GM10266 (cell line): ENCODE measurements around the gene ANKRD9.
"Not testable (repeated sequence)": the region's sequence is repeated elsewhere in the genome, so short reads cannot be mapped to it uniquely, and the experiment has no call there.

Source experiments
- DNase-seq: peaks from one replicate; pipeline ENCODE4 v3.0.0; 2012; ENCODE audit errors: extremely low spot score
- TF ChIP-seq, protein P1 (sequence below): IDR thresholded peaks from 2 replicates; pipeline ENCODE4 v1.5.1; 2012; ENCODE audit warnings: mild to moderate bottlenecking, low read depth; ENCODE audit not compliant: control insufficient read depth, insufficient read depth; ENCODE audit errors: missing control alignments

ANKRD9 gene

DNA sequence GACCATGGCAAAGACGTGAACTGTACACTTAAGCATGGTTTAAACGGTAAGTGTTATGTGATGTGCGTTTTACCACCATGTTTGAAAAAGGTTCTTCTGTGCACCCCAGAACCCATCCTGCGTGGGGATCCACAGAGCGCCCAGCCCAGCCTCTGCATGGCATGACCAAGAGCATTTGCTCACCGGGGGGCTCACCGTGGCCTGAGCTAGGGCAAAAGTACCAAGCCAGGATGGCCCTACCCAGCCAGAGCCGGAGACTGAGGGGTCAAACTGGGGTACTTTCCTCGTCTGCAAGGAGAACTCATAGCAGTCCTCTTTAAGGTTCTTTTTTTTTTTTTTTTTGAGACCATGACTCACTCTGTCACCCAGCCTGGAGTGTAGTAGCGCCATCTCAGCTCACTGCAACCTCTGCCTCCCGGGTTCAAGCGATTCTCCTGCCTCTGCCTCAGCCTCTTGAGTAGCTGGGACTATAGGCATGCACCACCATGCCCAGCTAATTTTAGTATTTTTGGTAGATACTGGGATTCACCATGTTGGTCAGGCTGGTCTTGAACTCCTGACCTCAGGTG, 16.4 kb upstream of the ANKRD9 start:
- no peak for DNase-seq
- TF ChIP-seq, protein P1, sequence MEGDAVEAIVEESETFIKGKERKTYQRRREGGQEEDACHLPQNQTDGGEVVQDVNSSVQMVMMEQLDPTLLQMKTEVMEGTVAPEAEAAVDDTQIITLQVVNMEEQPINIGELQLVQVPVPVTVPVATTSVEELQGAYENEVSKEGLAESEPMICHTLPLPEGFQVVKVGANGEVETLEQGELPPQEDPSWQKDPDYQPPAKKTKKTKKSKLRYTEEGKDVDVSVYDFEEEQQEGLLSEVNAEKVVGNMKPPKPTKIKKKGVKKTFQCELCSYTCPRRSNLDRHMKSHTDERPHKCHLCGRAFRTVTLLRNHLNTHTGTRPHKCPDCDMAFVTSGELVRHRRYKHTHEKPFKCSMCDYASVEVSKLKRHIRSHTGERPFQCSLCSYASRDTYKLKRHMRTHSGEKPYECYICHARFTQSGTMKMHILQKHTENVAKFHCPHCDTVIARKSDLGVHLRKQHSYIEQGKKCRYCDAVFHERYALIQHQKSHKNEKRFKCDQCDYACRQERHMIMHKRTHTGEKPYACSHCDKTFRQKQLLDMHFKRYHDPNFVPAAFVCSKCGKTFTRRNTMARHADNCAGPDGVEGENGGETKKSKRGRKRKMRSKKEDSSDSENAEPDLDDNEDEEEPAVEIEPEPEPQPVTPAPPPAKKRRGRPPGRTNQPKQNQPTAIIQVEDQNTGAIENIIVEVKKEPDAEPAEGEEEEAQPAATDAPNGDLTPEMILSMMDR: no peak

DNA sequence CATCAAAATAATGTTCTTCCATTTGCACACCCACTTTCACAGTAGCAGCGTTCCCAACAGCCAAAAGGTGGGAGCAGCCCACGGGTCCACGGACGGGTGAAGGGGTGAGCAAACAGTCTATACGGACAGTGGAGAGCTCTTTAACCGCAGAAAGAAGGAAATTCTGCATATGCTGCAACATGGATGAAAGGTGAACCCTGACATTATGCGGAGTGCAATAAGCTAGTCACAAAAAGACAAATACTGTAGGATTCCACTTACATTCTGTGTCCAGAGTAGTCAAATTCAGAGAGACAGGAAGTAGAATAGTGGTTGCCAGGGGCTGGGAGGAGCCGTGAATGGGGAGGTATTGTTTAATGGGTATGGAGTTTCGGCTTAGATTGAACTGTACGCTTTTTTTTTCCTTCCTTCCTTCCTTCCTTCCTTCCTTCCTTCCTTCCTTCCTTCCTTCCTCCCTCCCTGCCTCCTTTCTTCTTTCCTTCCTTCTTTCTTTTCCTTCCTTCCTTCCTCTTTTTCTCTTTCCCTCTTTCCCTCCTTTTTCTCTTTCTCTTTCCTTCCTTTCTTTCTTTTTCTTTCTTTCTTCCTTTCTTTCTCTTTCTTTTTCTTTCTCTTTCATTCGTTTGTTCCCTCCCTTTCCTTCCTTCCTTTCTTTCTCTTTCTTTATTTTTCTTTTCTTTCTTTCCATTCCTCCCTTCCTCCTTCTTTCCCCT, 15.8 kb upstream of the ANKRD9 start:
- no peak for DNase-seq

DNA sequence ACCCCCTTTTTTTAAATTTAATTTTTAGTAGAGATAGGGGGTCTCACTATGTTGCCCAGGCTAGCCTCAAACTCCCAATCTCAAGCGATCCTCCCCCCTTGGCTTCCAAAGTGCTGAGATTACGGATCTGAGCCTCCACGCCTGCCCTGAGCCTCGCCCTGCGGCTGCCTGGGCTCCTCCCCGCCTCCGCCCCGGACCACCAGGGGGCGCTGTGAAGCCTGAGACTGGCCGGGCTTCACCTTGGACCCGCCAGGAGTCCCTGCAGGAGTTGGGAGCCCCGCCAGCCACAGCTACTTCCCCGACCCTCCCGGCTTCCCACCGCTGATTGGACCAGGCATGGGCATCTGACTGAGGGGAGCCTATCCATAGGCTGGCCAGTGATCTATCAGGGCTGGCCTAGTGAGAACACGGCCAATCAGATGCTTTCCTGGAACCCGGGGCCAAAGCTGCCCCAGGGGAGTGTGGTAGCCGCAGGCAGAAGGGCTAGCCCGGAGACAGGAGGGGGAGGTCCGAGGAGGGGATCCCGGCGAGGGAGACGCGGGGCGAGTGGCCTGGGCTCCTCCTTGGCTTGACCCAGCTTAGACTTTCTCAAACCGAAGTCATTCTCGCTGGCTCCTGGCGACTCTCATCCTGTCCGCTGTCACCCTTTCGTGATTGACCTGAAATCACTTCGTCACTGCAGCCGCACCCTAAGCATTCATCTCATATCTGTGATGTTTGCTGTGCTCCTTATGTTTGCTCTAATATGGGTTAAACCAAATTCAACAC, 15.1 kb upstream of the ANKRD9 start:
- DNase-seq: peak; percentile 99
- TF ChIP-seq, protein P1: peak; percentile 99

More for the DNA sequence above, 15.8 kb upstream of the ANKRD9 start:
- TF ChIP-seq, protein P1: no peak

DNA sequence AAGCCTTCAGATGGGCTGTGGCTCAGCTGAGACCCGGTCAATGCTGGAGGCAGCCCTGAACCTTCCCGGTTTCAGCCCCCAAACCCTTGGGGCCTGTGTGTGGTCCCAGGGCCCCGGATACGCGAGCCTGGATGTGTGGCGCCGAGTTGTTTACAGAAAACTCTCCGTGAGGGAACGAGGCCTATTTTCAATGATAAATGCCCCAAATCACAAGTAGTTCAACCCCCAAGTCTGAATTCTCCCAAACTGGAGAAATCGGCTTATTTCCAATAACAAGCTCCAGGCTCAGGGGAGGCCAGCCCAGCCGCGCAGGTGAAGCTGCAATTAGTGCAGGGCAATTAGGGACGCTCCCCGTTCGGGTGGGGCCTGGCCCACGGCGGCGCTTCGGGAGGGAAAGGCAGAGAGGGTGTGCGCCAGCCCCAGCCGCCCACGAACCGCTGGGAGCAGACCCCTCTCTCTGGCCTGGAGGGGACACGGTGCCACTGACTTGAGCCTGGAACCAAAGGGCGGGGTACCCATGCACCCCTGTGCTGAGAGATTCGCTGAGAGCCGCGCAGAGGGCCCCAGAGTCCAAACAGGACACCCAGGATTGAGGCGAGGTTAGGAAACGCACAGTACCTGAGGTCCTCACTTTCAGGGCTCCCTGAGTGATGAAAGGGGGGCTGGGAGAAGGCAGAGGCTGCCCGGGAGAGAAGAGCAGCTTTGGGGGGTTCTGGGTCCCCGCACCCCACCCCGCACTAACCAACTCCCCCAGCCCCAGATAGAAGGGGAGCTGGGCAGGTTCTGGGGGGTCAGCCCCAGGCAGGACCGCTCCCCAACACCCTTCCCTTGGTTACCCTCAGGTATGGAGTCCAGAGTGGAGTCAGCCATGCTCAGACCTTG, 14.2 kb upstream of the ANKRD9 start:
- TF ChIP-seq, protein P1: no peak
- DNase-seq: no peak

DNA sequence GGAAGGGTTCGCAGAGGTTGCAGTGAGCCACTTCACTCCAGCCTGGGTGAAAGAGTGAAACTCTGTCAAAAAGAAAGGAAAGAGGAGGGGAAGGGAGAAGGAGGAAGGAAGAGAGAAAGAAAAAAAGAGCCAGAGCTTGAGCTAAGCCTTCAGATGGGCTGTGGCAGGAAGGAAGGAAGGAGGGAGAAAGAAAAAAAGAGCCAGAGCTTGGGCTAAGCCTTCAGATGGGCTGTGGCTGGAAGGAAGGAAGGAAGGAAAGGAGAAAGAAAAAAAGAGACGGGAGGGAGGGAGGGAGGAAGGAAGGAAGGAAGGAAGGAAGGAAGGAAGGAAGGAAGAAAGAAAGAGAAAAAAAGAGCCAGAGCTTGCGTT, 13.6 kb upstream of the ANKRD9 start:
- TF ChIP-seq, protein P1: no peak

DNA sequence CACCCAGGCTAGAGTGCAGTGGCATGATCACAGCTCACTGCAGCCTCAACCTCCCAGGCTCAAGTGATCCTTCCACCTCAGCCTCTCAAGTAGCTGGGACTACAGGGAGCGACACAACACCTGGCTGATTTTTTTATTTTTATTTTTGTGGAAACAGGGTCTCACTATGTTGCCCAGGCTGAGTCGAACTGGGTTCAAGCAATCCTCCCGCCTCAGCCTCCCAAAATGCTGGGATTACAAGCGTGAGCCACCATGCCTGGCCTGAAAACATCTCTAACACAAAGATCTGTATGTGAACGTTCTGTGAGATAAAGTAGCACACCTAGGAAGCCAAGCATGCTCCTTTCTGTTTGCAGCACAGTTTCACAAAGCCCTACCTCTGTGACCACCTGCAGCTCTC, 10.1 kb upstream of the ANKRD9 start:
- DNase-seq: not testable (repeated sequence)

More for the DNA sequence above, 13.6 kb upstream of the ANKRD9 start:
- no peak for DNase-seq

DNA sequence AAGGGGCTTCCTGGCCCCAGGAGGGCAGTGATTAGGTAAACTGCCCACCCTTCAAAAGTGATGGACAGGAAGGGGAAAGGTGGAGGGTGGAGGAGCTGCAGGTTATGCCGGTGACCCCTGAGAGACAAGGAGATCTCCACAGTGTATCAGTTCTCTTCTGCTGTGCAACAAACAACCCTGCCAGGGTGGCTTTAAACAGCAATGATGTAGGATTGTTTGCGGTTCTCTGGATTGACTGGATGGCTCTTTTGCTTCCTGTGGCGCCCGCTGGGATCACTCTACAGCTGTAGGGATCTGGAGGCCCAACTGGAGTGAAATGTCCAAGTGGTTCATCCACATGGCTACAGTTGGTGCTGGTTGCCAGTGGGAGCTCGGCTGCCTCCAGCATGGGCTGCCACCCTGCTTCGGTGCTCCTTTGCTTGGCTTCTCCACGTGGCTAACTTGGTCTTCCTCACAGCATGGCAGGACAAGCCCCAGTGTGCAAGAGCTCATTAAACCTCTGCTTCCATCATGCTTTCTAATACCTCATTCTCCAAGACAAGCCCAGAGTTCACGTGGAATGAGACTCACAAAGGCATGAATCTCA, 8.6 kb upstream of the ANKRD9 start:
- no peak for DNase-seq
- TF ChIP-seq, protein P1: no peak
